Measurements from ENCODE around the gene FRG1. TPM values are rescaled to one million over a fixed set of nuclear protein-coding genes. Genes with fewer than 3 reads are reported as not detected.

FRG1 gene
- total and polyA plus RNA-seq, 2 of the 8 experiments (the other 6 are each of a cell fraction or from before 2014, with no cell fraction given): 6.2 to 31.8 TPM

DNA sequence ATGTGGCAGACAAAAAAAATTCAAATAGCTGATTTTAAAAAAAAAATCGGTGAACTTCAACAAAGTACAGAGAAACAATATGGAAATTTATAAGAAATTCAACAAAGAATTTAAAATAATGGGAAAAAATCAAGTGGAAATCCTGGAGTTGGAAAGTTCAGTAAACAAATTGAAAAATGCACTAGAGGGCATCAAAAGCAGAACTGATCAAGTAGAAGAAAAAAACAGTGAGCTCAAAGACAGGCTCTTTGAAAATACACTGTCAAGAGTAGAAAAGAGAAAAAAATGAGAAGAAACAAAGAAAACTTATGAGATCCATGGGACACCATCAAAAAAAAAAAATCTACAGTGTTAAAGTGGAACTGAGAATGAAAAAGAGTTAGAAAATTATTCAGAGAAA lies 19.6 kb upstream of the FRG1 start (continued):
- TF ChIP-seq, protein P1, sequence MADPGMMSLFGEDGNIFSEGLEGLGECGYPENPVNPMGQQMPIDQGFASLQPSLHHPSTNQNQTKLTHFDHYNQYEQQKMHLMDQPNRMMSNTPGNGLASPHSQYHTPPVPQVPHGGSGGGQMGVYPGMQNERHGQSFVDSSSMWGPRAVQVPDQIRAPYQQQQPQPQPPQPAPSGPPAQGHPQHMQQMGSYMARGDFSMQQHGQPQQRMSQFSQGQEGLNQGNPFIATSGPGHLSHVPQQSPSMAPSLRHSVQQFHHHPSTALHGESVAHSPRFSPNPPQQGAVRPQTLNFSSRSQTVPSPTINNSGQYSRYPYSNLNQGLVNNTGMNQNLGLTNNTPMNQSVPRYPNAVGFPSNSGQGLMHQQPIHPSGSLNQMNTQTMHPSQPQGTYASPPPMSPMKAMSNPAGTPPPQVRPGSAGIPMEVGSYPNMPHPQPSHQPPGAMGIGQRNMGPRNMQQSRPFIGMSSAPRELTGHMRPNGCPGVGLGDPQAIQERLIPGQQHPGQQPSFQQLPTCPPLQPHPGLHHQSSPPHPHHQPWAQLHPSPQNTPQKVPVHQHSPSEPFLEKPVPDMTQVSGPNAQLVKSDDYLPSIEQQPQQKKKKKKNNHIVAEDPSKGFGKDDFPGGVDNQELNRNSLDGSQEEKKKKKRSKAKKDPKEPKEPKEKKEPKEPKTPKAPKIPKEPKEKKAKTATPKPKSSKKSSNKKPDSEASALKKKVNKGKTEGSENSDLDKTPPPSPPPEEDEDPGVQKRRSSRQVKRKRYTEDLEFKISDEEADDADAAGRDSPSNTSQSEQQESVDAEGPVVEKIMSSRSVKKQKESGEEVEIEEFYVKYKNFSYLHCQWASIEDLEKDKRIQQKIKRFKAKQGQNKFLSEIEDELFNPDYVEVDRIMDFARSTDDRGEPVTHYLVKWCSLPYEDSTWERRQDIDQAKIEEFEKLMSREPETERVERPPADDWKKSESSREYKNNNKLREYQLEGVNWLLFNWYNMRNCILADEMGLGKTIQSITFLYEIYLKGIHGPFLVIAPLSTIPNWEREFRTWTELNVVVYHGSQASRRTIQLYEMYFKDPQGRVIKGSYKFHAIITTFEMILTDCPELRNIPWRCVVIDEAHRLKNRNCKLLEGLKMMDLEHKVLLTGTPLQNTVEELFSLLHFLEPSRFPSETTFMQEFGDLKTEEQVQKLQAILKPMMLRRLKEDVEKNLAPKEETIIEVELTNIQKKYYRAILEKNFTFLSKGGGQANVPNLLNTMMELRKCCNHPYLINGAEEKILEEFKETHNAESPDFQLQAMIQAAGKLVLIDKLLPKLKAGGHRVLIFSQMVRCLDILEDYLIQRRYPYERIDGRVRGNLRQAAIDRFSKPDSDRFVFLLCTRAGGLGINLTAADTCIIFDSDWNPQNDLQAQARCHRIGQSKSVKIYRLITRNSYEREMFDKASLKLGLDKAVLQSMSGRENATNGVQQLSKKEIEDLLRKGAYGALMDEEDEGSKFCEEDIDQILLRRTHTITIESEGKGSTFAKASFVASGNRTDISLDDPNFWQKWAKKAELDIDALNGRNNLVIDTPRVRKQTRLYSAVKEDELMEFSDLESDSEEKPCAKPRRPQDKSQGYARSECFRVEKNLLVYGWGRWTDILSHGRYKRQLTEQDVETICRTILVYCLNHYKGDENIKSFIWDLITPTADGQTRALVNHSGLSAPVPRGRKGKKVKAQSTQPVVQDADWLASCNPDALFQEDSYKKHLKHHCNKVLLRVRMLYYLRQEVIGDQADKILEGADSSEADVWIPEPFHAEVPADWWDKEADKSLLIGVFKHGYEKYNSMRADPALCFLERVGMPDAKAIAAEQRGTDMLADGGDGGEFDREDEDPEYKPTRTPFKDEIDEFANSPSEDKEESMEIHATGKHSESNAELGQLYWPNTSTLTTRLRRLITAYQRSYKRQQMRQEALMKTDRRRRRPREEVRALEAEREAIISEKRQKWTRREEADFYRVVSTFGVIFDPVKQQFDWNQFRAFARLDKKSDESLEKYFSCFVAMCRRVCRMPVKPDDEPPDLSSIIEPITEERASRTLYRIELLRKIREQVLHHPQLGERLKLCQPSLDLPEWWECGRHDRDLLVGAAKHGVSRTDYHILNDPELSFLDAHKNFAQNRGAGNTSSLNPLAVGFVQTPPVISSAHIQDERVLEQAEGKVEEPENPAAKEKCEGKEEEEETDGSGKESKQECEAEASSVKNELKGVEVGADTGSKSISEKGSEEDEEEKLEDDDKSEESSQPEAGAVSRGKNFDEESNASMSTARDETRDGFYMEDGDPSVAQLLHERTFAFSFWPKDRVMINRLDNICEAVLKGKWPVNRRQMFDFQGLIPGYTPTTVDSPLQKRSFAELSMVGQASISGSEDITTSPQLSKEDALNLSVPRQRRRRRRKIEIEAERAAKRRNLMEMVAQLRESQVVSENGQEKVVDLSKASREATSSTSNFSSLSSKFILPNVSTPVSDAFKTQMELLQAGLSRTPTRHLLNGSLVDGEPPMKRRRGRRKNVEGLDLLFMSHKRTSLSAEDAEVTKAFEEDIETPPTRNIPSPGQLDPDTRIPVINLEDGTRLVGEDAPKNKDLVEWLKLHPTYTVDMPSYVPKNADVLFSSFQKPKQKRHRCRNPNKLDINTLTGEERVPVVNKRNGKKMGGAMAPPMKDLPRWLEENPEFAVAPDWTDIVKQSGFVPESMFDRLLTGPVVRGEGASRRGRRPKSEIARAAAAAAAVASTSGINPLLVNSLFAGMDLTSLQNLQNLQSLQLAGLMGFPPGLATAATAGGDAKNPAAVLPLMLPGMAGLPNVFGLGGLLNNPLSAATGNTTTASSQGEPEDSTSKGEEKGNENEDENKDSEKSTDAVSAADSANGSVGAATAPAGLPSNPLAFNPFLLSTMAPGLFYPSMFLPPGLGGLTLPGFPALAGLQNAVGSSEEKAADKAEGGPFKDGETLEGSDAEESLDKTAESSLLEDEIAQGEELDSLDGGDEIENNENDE (IDR thresholded peaks at IDR 0.05; ENCODE audit: insufficient replicate concordance, low read length): no peak
- TF ChIP-seq SIRT6 (IDR thresholded peaks at IDR 0.05; ENCODE audit: low read length) (no peak), GABPA (IDR thresholded peaks at IDR 0.05; ENCODE audit: borderline replicate concordance, insufficient read depth, low read length) (no peak), SP2 (IDR thresholded peaks at IDR 0.05; ENCODE audit: low read length) (no peak), HDAC6 (IDR thresholded peaks at IDR 0.05; ENCODE audit: low read depth, low read length) (no peak), PHF8 (conservative IDR thresholded peaks at IDR 0.05; ENCODE audit: low read depth, low read length) (no peak)
